K562 (cell line): Measurements from ENCODE around the gene RNF31. TPM values are rescaled to one million over a fixed set of nuclear protein-coding genes. Genes with fewer than 3 reads are reported as not detected.
A peak's percentile ranks its signal among the peaks of the same experiment; 100 is the strongest.

Source experiments
- ETV6 ChIP-seq, 3 experiments: fragments of 150-350 bp in 1 of 3; sonication (generic) in 1 of 3; formaldehyde crosslinking in 1 of 3; IDR thresholded peaks; 2 replicates each; pipeline versions ENCODE4 v1.6.1 to v1.8.0; 2014 to 2022; ENCODE audit warnings: borderline replicate concordance in 2 of 3, low read depth in 2 of 3, antibody characterized with exemption in 1 of 3, low read length in 1 of 3, mild to moderate bottlenecking in 1 of 3, missing genetic modification reagents in 1 of 3
- GATA2 ChIP-seq: sonication (generic); formaldehyde crosslinking; IDR thresholded peaks from 2 replicates; pipeline ENCODE4 v1.4.0; 2020; ENCODE audit warnings: mild to moderate bottlenecking, missing genetic modification reagents
- HDAC1 ChIP-seq, 2 experiments: fragments of 450-650 bp; IDR thresholded peaks; 2 replicates each; pipeline ENCODE4 v1.6.1; 2016 to 2017; ENCODE audit warnings: inconsistent platforms in 1 of 2, mild to moderate bottlenecking in 1 of 2, moderate library complexity in 1 of 2
- MXI1 ChIP-seq: IDR thresholded peaks from 2 replicates; pipeline ENCODE4 v1.6.1; 2011; ENCODE audit warnings: low read depth, mild to moderate bottlenecking, improper control_type of control experiment, low read length
- POLR3A ChIP-seq: IDR thresholded peaks from 2 replicates; pipeline ENCODE4 v1.6.1; 2011; ENCODE audit warnings: borderline replicate concordance, mild to moderate bottlenecking, moderate library complexity; ENCODE audit not compliant: insufficient read length, insufficient read depth; ENCODE audit errors: extremely low read depth
- SPI1 ChIP-seq: IDR thresholded peaks from 2 replicates; pipeline ENCODE4 v1.6.1; 2011; ENCODE audit warnings: low read depth, low read length, control low read depth, borderline replicate concordance
- TAF1 ChIP-seq: IDR thresholded peaks from 2 replicates; pipeline ENCODE4 v1.6.1; 2011; ENCODE audit warnings: mild to moderate bottlenecking, low read length, moderate library complexity; ENCODE audit not compliant: insufficient read depth, control insufficient read depth, severe bottlenecking; ENCODE audit errors: extremely low read depth
- ZFP1 ChIP-seq: fragments of 450-650 bp; formaldehyde crosslinking; IDR thresholded peaks from 2 replicates; pipeline ENCODE4 v1.4.0; 2020; ENCODE audit warnings: mild to moderate bottlenecking, mixed read lengths
- ZNF354B ChIP-seq: fragments of 250-450 bp; sonication (Bioruptor Pico); IDR thresholded peaks from 2 replicates; pipeline ENCODE4 v1.4.0; 2020
- polyA plus RNA-seq, 8 experiments: library from polyadenylated mRNA; depleted of rRNA in 4 of 8; stranded (reverse) in 5 of 8; unstranded in 3 of 8; fragments of >200 nt; fragmentation: Nextera tagmentation in 2 of 8; fragmentation: Illumina TruSeq in 1 of 8; extraction: Ambion mirVana in 2 of 8; extraction: Trizol in 1 of 8; gene quantifications; 2 replicates each; pipeline versions ENCODE4 v1.2.1 to v1.2.3, GENCODE V29; 2011 to 2014; ENCODE audit warnings: inconsistent platforms in 1 of 8, missing spikeins in 1 of 8
- total RNA-seq, 7 experiments: library from RNA; depleted of rRNA in 6 of 7; stranded (reverse); fragments of >200 nt in 6 of 7; fragmentation: Illumina TruSeq in 2 of 7; extraction: Trizol in 2 of 7; gene quantifications; 2 replicates each; pipeline versions ENCODE4 v1.2.1 to v1.2.3, GENCODE V29; 2011 to 2021; ENCODE audit warnings: low replicate concordance in 1 of 7
- TF ChIP-seq, protein P1 (sequence below), 2 experiments: fragments of 450-650 bp; formaldehyde crosslinking in 1 of 2; IDR thresholded peaks; 2 replicates each; pipeline versions ENCODE4 v1.4.0 to v1.6.1; 2014 to 2020; ENCODE audit warnings: mild to moderate bottlenecking in 2 of 2, borderline replicate concordance in 1 of 2, low read depth in 1 of 2
- TF ChIP-seq, protein P2 (sequence below): sonication (generic); formaldehyde crosslinking; IDR thresholded peaks from 2 replicates; pipeline ENCODE4 v1.8.0; 2023; ENCODE audit warnings: missing genetic modification reagents, mild to moderate bottlenecking, borderline replicate concordance

The RNF31 gene
- total and polyA plus RNA-seq, 9 of the 15 experiments (the other 6 are each of a cell fraction or from before 2014, with no cell fraction given), result 3.1 to 47.6 (median 19.1) TPM

DNA sequence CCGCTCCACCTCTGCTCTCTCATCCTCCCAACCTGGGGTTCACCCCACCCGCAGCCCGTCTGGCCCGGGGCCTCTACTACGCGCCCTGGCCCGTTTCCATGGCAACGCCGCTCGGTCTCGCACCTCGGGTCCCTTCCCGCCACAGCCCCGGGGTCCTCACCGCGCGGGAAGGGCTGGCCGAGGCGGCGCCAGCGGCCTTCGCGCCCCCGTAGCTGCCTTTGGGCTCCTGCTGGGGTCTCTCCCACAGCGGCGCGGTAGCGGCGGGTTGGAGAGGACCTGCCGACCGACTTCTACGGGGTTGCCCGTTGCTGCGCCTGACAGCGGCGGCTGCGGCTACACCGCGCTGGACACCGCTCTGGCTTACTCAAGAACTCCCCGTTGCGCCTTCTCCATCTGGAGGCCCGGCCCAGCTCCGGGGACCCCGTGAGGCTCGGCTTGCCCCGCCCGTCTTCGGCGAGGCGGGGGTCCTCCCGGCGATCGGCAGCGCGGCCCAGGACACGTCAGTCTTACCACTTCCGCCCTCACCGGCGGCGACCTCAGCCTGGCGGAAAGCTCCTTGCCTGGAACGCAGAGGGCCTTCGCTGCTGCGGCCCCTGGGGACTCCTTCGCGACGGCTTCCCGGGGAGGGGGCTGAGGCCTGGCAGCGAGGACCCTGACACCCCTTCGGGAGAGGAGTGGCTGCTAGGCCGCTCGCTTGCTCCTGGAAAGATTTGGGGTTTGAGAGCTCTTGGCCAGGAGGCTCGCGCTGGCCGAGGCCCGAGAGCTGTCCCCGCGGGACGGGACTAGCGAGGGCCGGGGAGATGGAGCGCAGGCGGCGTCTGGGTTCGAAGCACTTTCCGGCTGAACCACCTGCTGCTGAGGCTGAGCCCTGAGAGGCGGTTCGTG is 48.1 kb downstream of the RNF31 start, which contains the start of gene TM9SF1 (continued):
- TF ChIP-seq HDAC1 (IDR thresholded peaks at IDR 0.05) (peak in 1 of 2 experiments; percentile 58; a peak in 2 of 4 replicates), ZFP1 (CRISPR knock-in tag) (no peak), POLR3A (no peak), ETV6 (IDR thresholded peaks at IDR 0.05; ENCODE audit: borderline replicate concordance in 1 of 2, low read depth in 2 of 2, low read length in 1 of 2) (no peak), ETV6 (CRISPR knock-in tag; IDR thresholded peaks at IDR 0.05; ENCODE audit: borderline replicate concordance) (no peak), MXI1 (no peak), GATA2 (CRISPR knock-in tag) (no peak), TAF1 (peak; percentile 57), ZNF354B (CRISPR knock-in tag) (no peak), SPI1 (peak; percentile 50; the same call in 1 of the 2 replicates)
- TF ChIP-seq, protein P1, sequence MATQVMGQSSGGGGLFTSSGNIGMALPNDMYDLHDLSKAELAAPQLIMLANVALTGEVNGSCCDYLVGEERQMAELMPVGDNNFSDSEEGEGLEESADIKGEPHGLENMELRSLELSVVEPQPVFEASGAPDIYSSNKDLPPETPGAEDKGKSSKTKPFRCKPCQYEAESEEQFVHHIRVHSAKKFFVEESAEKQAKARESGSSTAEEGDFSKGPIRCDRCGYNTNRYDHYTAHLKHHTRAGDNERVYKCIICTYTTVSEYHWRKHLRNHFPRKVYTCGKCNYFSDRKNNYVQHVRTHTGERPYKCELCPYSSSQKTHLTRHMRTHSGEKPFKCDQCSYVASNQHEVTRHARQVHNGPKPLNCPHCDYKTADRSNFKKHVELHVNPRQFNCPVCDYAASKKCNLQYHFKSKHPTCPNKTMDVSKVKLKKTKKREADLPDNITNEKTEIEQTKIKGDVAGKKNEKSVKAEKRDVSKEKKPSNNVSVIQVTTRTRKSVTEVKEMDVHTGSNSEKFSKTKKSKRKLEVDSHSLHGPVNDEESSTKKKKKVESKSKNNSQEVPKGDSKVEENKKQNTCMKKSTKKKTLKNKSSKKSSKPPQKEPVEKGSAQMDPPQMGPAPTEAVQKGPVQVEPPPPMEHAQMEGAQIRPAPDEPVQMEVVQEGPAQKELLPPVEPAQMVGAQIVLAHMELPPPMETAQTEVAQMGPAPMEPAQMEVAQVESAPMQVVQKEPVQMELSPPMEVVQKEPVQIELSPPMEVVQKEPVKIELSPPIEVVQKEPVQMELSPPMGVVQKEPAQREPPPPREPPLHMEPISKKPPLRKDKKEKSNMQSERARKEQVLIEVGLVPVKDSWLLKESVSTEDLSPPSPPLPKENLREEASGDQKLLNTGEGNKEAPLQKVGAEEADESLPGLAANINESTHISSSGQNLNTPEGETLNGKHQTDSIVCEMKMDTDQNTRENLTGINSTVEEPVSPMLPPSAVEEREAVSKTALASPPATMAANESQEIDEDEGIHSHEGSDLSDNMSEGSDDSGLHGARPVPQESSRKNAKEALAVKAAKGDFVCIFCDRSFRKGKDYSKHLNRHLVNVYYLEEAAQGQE (IDR thresholded peaks at IDR 0.05; ENCODE audit: borderline replicate concordance), result no peak
- TF ChIP-seq, protein P1 (CRISPR knock-in tag; IDR thresholded peaks at IDR 0.05; ENCODE audit: low read depth), result no peak
- TF ChIP-seq, protein P2, sequence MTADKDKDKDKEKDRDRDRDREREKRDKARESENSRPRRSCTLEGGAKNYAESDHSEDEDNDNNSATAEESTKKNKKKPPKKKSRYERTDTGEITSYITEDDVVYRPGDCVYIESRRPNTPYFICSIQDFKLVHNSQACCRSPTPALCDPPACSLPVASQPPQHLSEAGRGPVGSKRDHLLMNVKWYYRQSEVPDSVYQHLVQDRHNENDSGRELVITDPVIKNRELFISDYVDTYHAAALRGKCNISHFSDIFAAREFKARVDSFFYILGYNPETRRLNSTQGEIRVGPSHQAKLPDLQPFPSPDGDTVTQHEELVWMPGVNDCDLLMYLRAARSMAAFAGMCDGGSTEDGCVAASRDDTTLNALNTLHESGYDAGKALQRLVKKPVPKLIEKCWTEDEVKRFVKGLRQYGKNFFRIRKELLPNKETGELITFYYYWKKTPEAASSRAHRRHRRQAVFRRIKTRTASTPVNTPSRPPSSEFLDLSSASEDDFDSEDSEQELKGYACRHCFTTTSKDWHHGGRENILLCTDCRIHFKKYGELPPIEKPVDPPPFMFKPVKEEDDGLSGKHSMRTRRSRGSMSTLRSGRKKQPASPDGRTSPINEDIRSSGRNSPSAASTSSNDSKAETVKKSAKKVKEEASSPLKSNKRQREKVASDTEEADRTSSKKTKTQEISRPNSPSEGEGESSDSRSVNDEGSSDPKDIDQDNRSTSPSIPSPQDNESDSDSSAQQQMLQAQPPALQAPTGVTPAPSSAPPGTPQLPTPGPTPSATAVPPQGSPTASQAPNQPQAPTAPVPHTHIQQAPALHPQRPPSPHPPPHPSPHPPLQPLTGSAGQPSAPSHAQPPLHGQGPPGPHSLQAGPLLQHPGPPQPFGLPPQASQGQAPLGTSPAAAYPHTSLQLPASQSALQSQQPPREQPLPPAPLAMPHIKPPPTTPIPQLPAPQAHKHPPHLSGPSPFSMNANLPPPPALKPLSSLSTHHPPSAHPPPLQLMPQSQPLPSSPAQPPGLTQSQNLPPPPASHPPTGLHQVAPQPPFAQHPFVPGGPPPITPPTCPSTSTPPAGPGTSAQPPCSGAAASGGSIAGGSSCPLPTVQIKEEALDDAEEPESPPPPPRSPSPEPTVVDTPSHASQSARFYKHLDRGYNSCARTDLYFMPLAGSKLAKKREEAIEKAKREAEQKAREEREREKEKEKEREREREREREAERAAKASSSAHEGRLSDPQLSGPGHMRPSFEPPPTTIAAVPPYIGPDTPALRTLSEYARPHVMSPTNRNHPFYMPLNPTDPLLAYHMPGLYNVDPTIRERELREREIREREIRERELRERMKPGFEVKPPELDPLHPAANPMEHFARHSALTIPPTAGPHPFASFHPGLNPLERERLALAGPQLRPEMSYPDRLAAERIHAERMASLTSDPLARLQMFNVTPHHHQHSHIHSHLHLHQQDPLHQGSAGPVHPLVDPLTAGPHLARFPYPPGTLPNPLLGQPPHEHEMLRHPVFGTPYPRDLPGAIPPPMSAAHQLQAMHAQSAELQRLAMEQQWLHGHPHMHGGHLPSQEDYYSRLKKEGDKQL (CRISPR knock-in tag), result 0 out of 2 replicates have a peak, but pooled peaks have one; percentile 43
